ENCODE measurements around the gene UBAP2L.

GRCh38 chr1:154198756-154199562, 21.8 kb upstream of the UBAP2L start:
- TF ChIP-seq, protein P1, sequence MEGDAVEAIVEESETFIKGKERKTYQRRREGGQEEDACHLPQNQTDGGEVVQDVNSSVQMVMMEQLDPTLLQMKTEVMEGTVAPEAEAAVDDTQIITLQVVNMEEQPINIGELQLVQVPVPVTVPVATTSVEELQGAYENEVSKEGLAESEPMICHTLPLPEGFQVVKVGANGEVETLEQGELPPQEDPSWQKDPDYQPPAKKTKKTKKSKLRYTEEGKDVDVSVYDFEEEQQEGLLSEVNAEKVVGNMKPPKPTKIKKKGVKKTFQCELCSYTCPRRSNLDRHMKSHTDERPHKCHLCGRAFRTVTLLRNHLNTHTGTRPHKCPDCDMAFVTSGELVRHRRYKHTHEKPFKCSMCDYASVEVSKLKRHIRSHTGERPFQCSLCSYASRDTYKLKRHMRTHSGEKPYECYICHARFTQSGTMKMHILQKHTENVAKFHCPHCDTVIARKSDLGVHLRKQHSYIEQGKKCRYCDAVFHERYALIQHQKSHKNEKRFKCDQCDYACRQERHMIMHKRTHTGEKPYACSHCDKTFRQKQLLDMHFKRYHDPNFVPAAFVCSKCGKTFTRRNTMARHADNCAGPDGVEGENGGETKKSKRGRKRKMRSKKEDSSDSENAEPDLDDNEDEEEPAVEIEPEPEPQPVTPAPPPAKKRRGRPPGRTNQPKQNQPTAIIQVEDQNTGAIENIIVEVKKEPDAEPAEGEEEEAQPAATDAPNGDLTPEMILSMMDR (IDR thresholded peaks at IDR 0.05), result peak in 5 of 6 experiments; percentile 38 to 56 (median 44)
- TF ChIP-seq POLR2A (IDR thresholded peaks at IDR 0.05), result no peak
